Adipocyte (in vitro differentiated cells): ENCODE data around the gene KRT6A.

Experiments used
- DNase-seq: peaks from one replicate; pipeline ENCODE4 v3.0.0-alpha.2; 2015; ENCODE audit warnings: low read depth
- H3K27me3 ChIP-seq: replicated peaks from 2 replicates; pipeline ENCODE4 v1.7.0; 2013; ENCODE audit warnings: mild to moderate bottlenecking, low read length, moderate library complexity; ENCODE audit not compliant: control insufficient read depth, insufficient read depth
- H3K36me3 ChIP-seq: 2 replicates; pipeline ENCODE4 v1.7.0; 2013; ENCODE audit warnings: low read length, mild to moderate bottlenecking, moderate library complexity; ENCODE audit not compliant: control insufficient read depth, insufficient read depth, severe bottlenecking
- H3K4me1 ChIP-seq: 2 replicates; pipeline ENCODE4 v1.7.0; 2013; ENCODE audit warnings: mild to moderate bottlenecking, low read length, moderate library complexity; ENCODE audit not compliant: control insufficient read depth, insufficient read depth
- H3K4me3 ChIP-seq: 2 replicates; pipeline ENCODE4 v1.7.0; 2013; ENCODE audit warnings: mild to moderate bottlenecking, low read length, moderate library complexity
- H3K9ac ChIP-seq: 2 replicates; pipeline ENCODE4 v1.7.0; 2013; ENCODE audit warnings: mild to moderate bottlenecking, low read length, moderate library complexity
- H3K9me3 ChIP-seq: 2 replicates; pipeline ENCODE4 v1.7.0; 2013; ENCODE audit warnings: mild to moderate bottlenecking, low read length, moderate library complexity; ENCODE audit not compliant: control insufficient read depth

KRT6A gene

GRCh38 chr12:52439420-52439819 is 53.6 kb downstream of the KRT6A start:
- no peaks in the 10 kb centered on the region for H3K9me3 ChIP-seq
- H3K27me3 ChIP-seq = peaks cover 3% of the 10 kb centered on the region
- H3K9ac ChIP-seq = no peak overlapping the region
- H3K4me1 ChIP-seq = peaks cover 26% of the 10 kb centered on the region
- no peaks in the 10 kb centered on the region for H3K36me3 ChIP-seq
- no peak overlapping the region for H3K4me3 ChIP-seq
- DNase-seq = no peak

GRCh38 chr12:52438305-52439301 is 54.5 kb downstream of the KRT6A start:
- no peaks in the 10 kb centered on the region for H3K36me3 ChIP-seq
- no peak overlapping the region for H3K4me3 ChIP-seq
- H3K9me3 ChIP-seq = no peaks in the 10 kb centered on the region
- H3K9ac ChIP-seq = no peak overlapping the region
- peaks cover 3% of the 10 kb centered on the region for H3K27me3 ChIP-seq
- H3K4me1 ChIP-seq = peaks cover 26% of the 10 kb centered on the region
- no peak for DNase-seq

- DNase-seq = no peak
Observed at GRCh38 chr12:52437508-52437907, 55.5 kb downstream of the KRT6A start.

More at GRCh38 chr12:52437508-52437907, 55.5 kb downstream of the KRT6A start:
- Histone ChIP-seq H3K9ac (no peak overlapping the region), H3K9me3 (no peaks in the 10 kb centered on the region), H3K4me3 (no peak overlapping the region), H3K27me3 (peaks cover 9% of the 10 kb centered on the region), H3K4me1 (peaks cover 17% of the 10 kb centered on the region), H3K36me3 (no peaks in the 10 kb centered on the region)
